H1 (cell line): ENCODE results near the gene HOGA1.
A peak's percentile ranks its signal among the peaks of the same experiment; 100 is the strongest.

Experiments used
- CEBPB ChIP-seq: IDR thresholded peaks from 2 replicates; pipeline ENCODE4 v1.6.1; 2012; ENCODE audit warnings: low read depth, low read length
- CHD2 ChIP-seq: IDR thresholded peaks from 2 replicates; pipeline ENCODE4 v1.6.1; 2012; ENCODE audit warnings: low read length, improper control_type of control experiment
- CTCF ChIP-seq, 3 experiments: IDR thresholded peaks; 1 replicate in 2 of 3; 2 replicates in 1 of 3; pipeline versions ENCODE4 v1.5.1 to v1.6.1; 2011; ENCODE audit warnings: low read length in 3 of 3, mild to moderate bottlenecking in 3 of 3, inconsistent platforms in 2 of 3, low read depth in 1 of 3, moderate library complexity in 1 of 3; ENCODE audit not compliant: insufficient read depth in 1 of 3; ENCODE audit errors: control extremely low read depth in 1 of 3
- EZH2 ChIP-seq: fragments of 200-600 bp; sonication (generic); IDR thresholded peaks from 2 replicates; pipeline ENCODE4 v1.7.1; 2012; ENCODE audit warnings: low read depth, mild to moderate bottlenecking, moderate library complexity, low read length, inconsistent platforms; ENCODE audit not compliant: severe bottlenecking
- JUND ChIP-seq: IDR thresholded peaks from 2 replicates; pipeline ENCODE4 v1.6.1; 2011; ENCODE audit warnings: mild to moderate bottlenecking, improper control_type of control experiment, low read length
- NRF1 ChIP-seq: IDR thresholded peaks from 2 replicates; pipeline ENCODE4 v1.6.1; 2011; ENCODE audit warnings: mild to moderate bottlenecking, low read depth, low read length, improper control_type of control experiment
- PHF8 ChIP-seq: fragments of 200-600 bp; sonication (generic); conservative IDR thresholded peaks from 2 replicates; pipeline ENCODE4 v1.7.1; 2012; ENCODE audit warnings: low read depth, mild to moderate bottlenecking, inconsistent platforms, low read length, moderate library complexity
- POLR2AphosphoS5 ChIP-seq: IDR thresholded peaks from 2 replicates; pipeline ENCODE4 v1.6.1; 2011; ENCODE audit warnings: low read depth, low read length
- SUZ12 ChIP-seq: fragments of 200-600 bp; sonication (generic); IDR thresholded peaks from 2 replicates; pipeline ENCODE4 v1.6.1; 2012; ENCODE audit warnings: mild to moderate bottlenecking, inconsistent platforms, low read length, moderate library complexity, mixed read lengths
- TF ChIP-seq, protein P1 (sequence below): fragments of 300-600 bp; sonication (generic); IDR thresholded peaks from 2 replicates; pipeline ENCODE4 v1.7.1; 2012; ENCODE audit warnings: low read length, moderate library complexity, mild to moderate bottlenecking, inconsistent platforms; ENCODE audit not compliant: insufficient replicate concordance

DNA sequence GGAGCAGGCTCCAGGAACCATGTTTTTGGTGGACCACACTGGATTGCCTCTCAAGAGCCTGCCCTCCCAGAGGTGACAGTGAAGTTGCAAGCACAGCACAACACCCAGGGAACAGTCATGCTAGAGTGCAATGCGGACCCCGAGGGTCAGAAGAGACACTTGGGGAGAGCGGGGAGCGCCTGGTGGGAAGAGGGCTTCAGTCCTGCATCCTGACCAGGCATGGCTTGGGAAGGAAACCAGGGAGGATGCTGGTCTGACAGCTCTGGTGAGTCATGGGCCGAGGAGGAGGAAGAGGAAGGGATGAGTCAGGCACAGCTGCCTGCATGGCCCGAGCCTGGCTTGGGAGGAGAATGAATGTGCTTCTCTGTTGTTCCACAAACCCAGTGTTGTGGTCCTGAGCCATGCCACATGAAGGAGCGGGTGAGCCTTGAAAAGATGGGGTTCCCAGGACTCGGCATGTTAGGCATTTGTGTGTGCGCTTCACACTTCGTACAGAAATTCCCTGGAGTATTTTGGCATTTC lies 41.1 kb upstream of the HOGA1 start:
- TF ChIP-seq PHF8 (no peak), SUZ12 (no peak), CTCF (IDR thresholded peaks at IDR 0.05; ENCODE audit: control extremely low read depth in 1 of 3, insufficient read depth in 1 of 3, low read depth in 1 of 3, low read length in 3 of 3) (no peak), JUND (peak; percentile 43; the same call in 1 of the 2 replicates), EZH2 (no peak), NRF1 (no peak), POLR2AphosphoS5 (no peak), CHD2 (no peak), CEBPB (no peak)
- TF ChIP-seq, protein P1, sequence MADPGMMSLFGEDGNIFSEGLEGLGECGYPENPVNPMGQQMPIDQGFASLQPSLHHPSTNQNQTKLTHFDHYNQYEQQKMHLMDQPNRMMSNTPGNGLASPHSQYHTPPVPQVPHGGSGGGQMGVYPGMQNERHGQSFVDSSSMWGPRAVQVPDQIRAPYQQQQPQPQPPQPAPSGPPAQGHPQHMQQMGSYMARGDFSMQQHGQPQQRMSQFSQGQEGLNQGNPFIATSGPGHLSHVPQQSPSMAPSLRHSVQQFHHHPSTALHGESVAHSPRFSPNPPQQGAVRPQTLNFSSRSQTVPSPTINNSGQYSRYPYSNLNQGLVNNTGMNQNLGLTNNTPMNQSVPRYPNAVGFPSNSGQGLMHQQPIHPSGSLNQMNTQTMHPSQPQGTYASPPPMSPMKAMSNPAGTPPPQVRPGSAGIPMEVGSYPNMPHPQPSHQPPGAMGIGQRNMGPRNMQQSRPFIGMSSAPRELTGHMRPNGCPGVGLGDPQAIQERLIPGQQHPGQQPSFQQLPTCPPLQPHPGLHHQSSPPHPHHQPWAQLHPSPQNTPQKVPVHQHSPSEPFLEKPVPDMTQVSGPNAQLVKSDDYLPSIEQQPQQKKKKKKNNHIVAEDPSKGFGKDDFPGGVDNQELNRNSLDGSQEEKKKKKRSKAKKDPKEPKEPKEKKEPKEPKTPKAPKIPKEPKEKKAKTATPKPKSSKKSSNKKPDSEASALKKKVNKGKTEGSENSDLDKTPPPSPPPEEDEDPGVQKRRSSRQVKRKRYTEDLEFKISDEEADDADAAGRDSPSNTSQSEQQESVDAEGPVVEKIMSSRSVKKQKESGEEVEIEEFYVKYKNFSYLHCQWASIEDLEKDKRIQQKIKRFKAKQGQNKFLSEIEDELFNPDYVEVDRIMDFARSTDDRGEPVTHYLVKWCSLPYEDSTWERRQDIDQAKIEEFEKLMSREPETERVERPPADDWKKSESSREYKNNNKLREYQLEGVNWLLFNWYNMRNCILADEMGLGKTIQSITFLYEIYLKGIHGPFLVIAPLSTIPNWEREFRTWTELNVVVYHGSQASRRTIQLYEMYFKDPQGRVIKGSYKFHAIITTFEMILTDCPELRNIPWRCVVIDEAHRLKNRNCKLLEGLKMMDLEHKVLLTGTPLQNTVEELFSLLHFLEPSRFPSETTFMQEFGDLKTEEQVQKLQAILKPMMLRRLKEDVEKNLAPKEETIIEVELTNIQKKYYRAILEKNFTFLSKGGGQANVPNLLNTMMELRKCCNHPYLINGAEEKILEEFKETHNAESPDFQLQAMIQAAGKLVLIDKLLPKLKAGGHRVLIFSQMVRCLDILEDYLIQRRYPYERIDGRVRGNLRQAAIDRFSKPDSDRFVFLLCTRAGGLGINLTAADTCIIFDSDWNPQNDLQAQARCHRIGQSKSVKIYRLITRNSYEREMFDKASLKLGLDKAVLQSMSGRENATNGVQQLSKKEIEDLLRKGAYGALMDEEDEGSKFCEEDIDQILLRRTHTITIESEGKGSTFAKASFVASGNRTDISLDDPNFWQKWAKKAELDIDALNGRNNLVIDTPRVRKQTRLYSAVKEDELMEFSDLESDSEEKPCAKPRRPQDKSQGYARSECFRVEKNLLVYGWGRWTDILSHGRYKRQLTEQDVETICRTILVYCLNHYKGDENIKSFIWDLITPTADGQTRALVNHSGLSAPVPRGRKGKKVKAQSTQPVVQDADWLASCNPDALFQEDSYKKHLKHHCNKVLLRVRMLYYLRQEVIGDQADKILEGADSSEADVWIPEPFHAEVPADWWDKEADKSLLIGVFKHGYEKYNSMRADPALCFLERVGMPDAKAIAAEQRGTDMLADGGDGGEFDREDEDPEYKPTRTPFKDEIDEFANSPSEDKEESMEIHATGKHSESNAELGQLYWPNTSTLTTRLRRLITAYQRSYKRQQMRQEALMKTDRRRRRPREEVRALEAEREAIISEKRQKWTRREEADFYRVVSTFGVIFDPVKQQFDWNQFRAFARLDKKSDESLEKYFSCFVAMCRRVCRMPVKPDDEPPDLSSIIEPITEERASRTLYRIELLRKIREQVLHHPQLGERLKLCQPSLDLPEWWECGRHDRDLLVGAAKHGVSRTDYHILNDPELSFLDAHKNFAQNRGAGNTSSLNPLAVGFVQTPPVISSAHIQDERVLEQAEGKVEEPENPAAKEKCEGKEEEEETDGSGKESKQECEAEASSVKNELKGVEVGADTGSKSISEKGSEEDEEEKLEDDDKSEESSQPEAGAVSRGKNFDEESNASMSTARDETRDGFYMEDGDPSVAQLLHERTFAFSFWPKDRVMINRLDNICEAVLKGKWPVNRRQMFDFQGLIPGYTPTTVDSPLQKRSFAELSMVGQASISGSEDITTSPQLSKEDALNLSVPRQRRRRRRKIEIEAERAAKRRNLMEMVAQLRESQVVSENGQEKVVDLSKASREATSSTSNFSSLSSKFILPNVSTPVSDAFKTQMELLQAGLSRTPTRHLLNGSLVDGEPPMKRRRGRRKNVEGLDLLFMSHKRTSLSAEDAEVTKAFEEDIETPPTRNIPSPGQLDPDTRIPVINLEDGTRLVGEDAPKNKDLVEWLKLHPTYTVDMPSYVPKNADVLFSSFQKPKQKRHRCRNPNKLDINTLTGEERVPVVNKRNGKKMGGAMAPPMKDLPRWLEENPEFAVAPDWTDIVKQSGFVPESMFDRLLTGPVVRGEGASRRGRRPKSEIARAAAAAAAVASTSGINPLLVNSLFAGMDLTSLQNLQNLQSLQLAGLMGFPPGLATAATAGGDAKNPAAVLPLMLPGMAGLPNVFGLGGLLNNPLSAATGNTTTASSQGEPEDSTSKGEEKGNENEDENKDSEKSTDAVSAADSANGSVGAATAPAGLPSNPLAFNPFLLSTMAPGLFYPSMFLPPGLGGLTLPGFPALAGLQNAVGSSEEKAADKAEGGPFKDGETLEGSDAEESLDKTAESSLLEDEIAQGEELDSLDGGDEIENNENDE: no peak
